Karpas-422 (cell line): Measurements from ENCODE around the gene CCL16. TPM values are rescaled to one million over a fixed set of nuclear protein-coding genes. Genes with fewer than 3 reads are reported as not detected.
"Not testable (repeated sequence)": the region's sequence is repeated elsewhere in the genome, so short reads cannot be mapped to it uniquely, and the experiment has no call there.

ENCODE experiments used
- DNase-seq: peaks from one replicate; pipeline ENCODE4 v3.0.0-alpha.2; 2015
- H2AFZ ChIP-seq: fragments of 200-600 bp; sonication (generic); 2 replicates; pipeline ENCODE4 v1.6.1; 2014; ENCODE audit warnings: antibody characterized with exemption, low read length, mixed read lengths
- H3K27ac ChIP-seq: fragments of 200-600 bp; sonication (generic); 2 replicates; pipeline ENCODE4 v1.5.1; 2014; ENCODE audit warnings: mild to moderate bottlenecking, low read length, moderate library complexity
- H3K27me3 ChIP-seq: fragments of 200-600 bp; sonication (generic); 2 replicates; pipeline ENCODE4 v1.6.1; 2014; ENCODE audit warnings: low read length, mixed read lengths
- H3K36me3 ChIP-seq: fragments of 200-600 bp; sonication (generic); 2 replicates; pipeline ENCODE4 v1.6.1; 2014; ENCODE audit warnings: low read length, mixed read lengths; ENCODE audit not compliant: insufficient read depth
- H3K4me1 ChIP-seq: fragments of 200-600 bp; sonication (generic); 2 replicates; pipeline ENCODE4 v1.6.1; 2014; ENCODE audit warnings: mild to moderate bottlenecking, low read length, mixed read lengths
- H3K4me2 ChIP-seq: fragments of 200-600 bp; sonication (generic); 2 replicates; pipeline ENCODE4 v1.6.1; 2014; ENCODE audit warnings: low read length, low read depth, mild to moderate bottlenecking; ENCODE audit not compliant: poor library complexity, severe bottlenecking
- H3K4me3 ChIP-seq: fragments of 200-600 bp; sonication (generic); 2 replicates; pipeline ENCODE4 v1.5.1; 2014; ENCODE audit warnings: mild to moderate bottlenecking, antibody characterized with exemption, low read length, mixed read lengths
- H3K79me2 ChIP-seq: fragments of 200-600 bp; sonication (generic); 2 replicates; pipeline ENCODE4 v1.6.1; 2014; ENCODE audit warnings: mild to moderate bottlenecking, low read length, mixed read lengths
- H3K9ac ChIP-seq: fragments of 200-600 bp; sonication (generic); 2 replicates; pipeline ENCODE4 v1.6.0; 2014; ENCODE audit warnings: low read length
- H3K9me2 ChIP-seq: fragments of 200-600 bp; sonication (generic), shearing (Covaris generic); replicated peaks from 2 replicates; pipeline ENCODE4 v1.6.0; 2014; ENCODE audit warnings: mild to moderate bottlenecking, low read length, moderate library complexity; ENCODE audit not compliant: insufficient read depth
- H3K9me3 ChIP-seq: fragments of 300-700, 200-600 bp; sonication (generic); 2 replicates; pipeline ENCODE4 v1.6.1; 2014; ENCODE audit warnings: low read length, mixed read lengths
- H4K20me1 ChIP-seq: fragments of 200-600 bp; sonication (generic); 2 replicates; pipeline ENCODE4 v1.6.1; 2014; ENCODE audit warnings: mild to moderate bottlenecking, antibody characterized with exemption, low read length, low read depth; ENCODE audit not compliant: insufficient read depth
- total RNA-seq: library from RNA; depleted of rRNA; stranded (reverse); fragments of >200 nt; shearing (Covaris generic); gene quantifications from 2 replicates; pipeline ENCODE4 v1.2.3, GENCODE V29; 2014; ENCODE audit warnings: low replicate concordance; rRNA removed

Gene CCL16
- total RNA-seq, result not detected in 2 replicates

DNA sequence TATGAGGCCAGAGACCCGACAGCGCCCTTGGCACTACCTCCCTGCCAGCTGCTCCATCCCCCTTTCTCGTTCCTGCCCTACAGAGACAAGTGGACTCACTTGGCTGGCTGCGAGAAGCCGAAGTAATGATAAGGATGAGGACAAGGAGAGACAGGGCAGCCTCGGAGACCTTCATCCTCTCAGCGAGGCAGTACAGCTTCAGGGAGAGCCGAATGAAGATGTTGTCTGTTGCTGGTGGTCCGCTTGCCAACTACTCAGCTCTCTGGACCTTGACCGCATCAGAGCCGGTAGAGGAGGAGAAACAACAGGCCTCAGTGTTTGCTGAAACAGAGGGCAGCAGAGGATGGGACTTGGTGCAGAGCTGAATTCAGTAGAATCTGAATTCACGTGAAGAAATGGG is at the start of gene CCL16:
Gene CCL16, minus strand, starts transcription at position 252 of the 400 bp plus-strand sequence. Its CDS starts 77 bp downstream, at position 175.
- H2AFZ ChIP-seq, result no peak within 1 kb of the TSS
- no peak within 1 kb of the TSS for H3K27ac ChIP-seq
- H3K4me2 ChIP-seq, result no peak within 1 kb of the TSS
- no peaks in the 10 kb centered on the region for H3K79me2 ChIP-seq
- no peaks in the 10 kb centered on the region for H3K9me3 ChIP-seq
- H3K36me3 ChIP-seq, result no peaks in the 10 kb centered on the region
- no peak within 1 kb of the TSS for H3K9ac ChIP-seq
- H3K27me3 ChIP-seq, result no peaks in the 10 kb centered on the region
- DNase-seq, result no peak
- no peaks in the 10 kb centered on the region for H4K20me1 ChIP-seq
- H3K4me3 ChIP-seq, result no peak within 1 kb of the TSS
- H3K9me2 ChIP-seq, result no peaks in the 10 kb centered on the region
- no peaks in the 10 kb centered on the region for H3K4me1 ChIP-seq

DNA sequence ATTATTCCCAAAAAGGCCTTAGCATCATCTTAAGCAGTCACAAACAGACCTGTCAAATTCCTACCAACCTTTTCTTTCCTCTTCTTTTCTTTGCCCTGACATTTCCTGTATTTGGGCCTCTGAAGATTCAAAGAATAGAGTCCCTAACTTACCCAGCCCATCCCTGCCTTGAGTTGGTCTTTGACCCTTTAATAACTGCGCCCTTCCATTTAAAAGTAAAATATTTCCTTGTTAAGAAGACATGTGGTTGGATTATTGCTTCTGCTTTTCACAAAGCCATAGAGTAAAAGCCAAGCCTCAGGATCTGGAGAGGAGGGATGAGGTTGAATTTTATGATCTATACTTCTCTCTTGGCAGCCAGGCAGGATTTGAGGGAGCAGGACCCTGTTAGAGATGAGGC is 49.7 kb upstream of the CCL16 start:
- H3K4me2 ChIP-seq, result no peak overlapping the region
- H3K4me3 ChIP-seq, result no peak overlapping the region
- no peaks in the 10 kb centered on the region for H3K79me2 ChIP-seq

DNA sequence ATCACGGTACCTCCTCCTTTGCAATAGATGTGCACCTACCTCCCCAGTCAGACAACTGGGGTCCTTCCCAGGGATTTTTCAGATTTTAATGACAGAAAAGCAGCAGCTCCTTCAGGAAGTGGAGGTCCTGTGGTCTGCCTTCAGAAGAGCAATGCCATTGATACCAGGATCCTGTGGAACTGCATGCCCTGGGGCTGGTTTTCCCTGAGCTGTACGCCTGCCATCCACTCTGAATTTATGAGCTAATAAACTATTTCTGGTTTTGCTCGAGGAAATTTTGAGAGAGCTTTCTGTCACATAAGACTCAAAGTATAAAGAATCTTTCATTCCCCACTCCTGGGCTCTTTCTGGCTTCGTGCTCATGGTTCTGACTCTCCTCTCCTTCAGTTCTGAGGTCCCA is 46.5 kb upstream of the CCL16 start:
- Histone ChIP-seq H3K4me2 (no peak overlapping the region), H3K79me2 (no peaks in the 10 kb centered on the region), H2AFZ (no peak overlapping the region), H3K4me3 (no peak overlapping the region), H3K27ac (no peak overlapping the region), H3K36me3 (no peaks in the 10 kb centered on the region), H3K4me1 (no peaks in the 10 kb centered on the region), H3K27me3 (no peaks in the 10 kb centered on the region), H3K9me3 (no peaks in the 10 kb centered on the region), H4K20me1 (no peaks in the 10 kb centered on the region), H3K9ac (no peak overlapping the region), H3K9me2 (no peaks in the 10 kb centered on the region)
- DNase-seq, result no peak

More for the DNA sequence above, 49.7 kb upstream of the CCL16 start:
- peak; percentile 25 for DNase-seq
- Histone ChIP-seq H3K27ac (no peak overlapping the region), H3K9ac (no peak overlapping the region), H3K9me3 (no peaks in the 10 kb centered on the region), H3K4me1 (peaks cover 19% of the 10 kb centered on the region), H3K9me2 (no peaks in the 10 kb centered on the region), H2AFZ (no peak overlapping the region), H4K20me1 (no peaks in the 10 kb centered on the region), H3K36me3 (no peaks in the 10 kb centered on the region), H3K27me3 (no peaks in the 10 kb centered on the region)

GRCh38 chr17:36024106-36024869 is 43.0 kb upstream of the CCL16 start:
- H3K9me3 ChIP-seq, result no peaks in the 10 kb centered on the region
- no peaks in the 10 kb centered on the region for H3K79me2 ChIP-seq
- DNase-seq, result no peak
- H4K20me1 ChIP-seq, result no peaks in the 10 kb centered on the region
- no peak overlapping the region for H3K4me3 ChIP-seq
- no peaks in the 10 kb centered on the region for H3K36me3 ChIP-seq
- H3K27me3 ChIP-seq, result no peaks in the 10 kb centered on the region
- no peaks in the 10 kb centered on the region for H3K4me1 ChIP-seq
- H3K27ac ChIP-seq, result no peak overlapping the region
- no peak overlapping the region for H3K9ac ChIP-seq
- no peaks in the 10 kb centered on the region for H3K9me2 ChIP-seq
- H3K4me2 ChIP-seq, result no peak overlapping the region
- H2AFZ ChIP-seq, result no peak overlapping the region

DNA sequence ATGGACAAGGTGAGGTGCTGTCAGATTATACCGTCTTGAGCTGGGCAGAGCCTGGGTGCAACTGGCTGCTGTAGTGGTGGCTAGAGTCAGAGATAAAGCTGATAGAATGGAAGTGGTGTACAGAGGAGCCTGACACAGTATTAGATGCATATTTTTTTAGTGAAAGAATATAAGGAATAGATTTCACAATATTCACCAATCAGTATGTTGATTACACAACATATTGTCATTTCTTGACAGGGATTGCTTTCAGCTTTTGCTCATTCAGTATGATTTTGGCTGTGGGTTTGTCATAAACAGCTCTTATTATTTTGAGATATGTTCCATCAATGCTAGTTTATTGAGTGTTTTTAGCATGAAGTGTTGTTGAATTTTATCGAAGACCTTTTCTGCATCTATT is 38.1 kb upstream of the CCL16 start:
- Histone ChIP-seq H3K4me2 (no peak overlapping the region), H3K27ac (no peak overlapping the region), H4K20me1 (no peaks in the 10 kb centered on the region), H3K4me1 (peaks cover 14% of the 10 kb centered on the region), H3K4me3 (no peak overlapping the region), H3K79me2 (no peaks in the 10 kb centered on the region), H2AFZ (no peak overlapping the region), H3K9me3 (no peaks in the 10 kb centered on the region), H3K9ac (no peak overlapping the region), H3K27me3 (no peaks in the 10 kb centered on the region), H3K36me3 (no peaks in the 10 kb centered on the region), H3K9me2 (no peaks in the 10 kb centered on the region)
- DNase-seq, result no peak

GRCh38 chr17:36017799-36018198 is 36.5 kb upstream of the CCL16 start, which contains the start of gene CCL23:
Gene CCL23, minus strand, starts transcription at chr17:36017972. Its CDS starts 75 bp downstream, at chr17:36017897.
- Histone ChIP-seq H3K9ac (no peak within 1 kb of the TSS), H3K27ac (no peak within 1 kb of the TSS), H3K4me3 (no peak within 1 kb of the TSS), H3K4me2 (peak within 1 kb of the TSS; percentile 1), H3K9me3 (no peaks in the 10 kb centered on the region), H3K4me1 (peaks cover 15% of the 10 kb centered on the region), H3K27me3 (no peaks in the 10 kb centered on the region), H2AFZ (no peak within 1 kb of the TSS), H4K20me1 (no peaks in the 10 kb centered on the region), H3K79me2 (no peaks in the 10 kb centered on the region), H3K36me3 (no peaks in the 10 kb centered on the region), H3K9me2 (no peaks in the 10 kb centered on the region)
- no peak for DNase-seq

GRCh38 chr17:36016555-36016954 is 35.3 kb upstream of the CCL16 start:
- Histone ChIP-seq H3K36me3 (no peaks in the 10 kb centered on the region), H3K9ac (no peak overlapping the region), H3K9me3 (no peaks in the 10 kb centered on the region), H3K4me2 (no peak overlapping the region), H3K4me1 (peaks cover 28% of the 10 kb centered on the region), H2AFZ (no peak overlapping the region), H3K79me2 (no peaks in the 10 kb centered on the region), H3K9me2 (no peaks in the 10 kb centered on the region), H4K20me1 (no peaks in the 10 kb centered on the region), H3K27me3 (no peaks in the 10 kb centered on the region), H3K4me3 (no peak overlapping the region), H3K27ac (no peak overlapping the region)
- DNase-seq, result no peak

- not testable (repeated sequence) for H3K36me3 ChIP-seq, H3K4me2 ChIP-seq
Observed at GRCh38 chr17:36015895-36016294, 34.6 kb upstream of the CCL16 start.

More at GRCh38 chr17:36015895-36016294, 34.6 kb upstream of the CCL16 start:
- not testable (repeated sequence) for H3K9ac ChIP-seq, H3K27me3 ChIP-seq, H4K20me1 ChIP-seq, H3K9me2 ChIP-seq, H3K9me3 ChIP-seq, H3K4me3 ChIP-seq, H3K79me2 ChIP-seq, DNase-seq, H3K27ac ChIP-seq, H2AFZ ChIP-seq
- peaks cover 28% of the 10 kb centered on the region for H3K4me1 ChIP-seq
